ES-I3 (cell line): ENCODE measurements around the gene CPAMD8.

Experiments
- H3K36me3 ChIP-seq: 2 replicates; pipeline ENCODE4 v1.6.1; 2013; ENCODE audit warnings: mild to moderate bottlenecking, low read length, control low read depth, moderate library complexity; ENCODE audit not compliant: insufficient read depth
- H3K4me1 ChIP-seq: 2 replicates; pipeline ENCODE4 v1.6.1; 2013; ENCODE audit warnings: mild to moderate bottlenecking, control low read depth, low read length; ENCODE audit not compliant: insufficient read depth
- H3K9ac ChIP-seq: 2 replicates; pipeline ENCODE4 v1.6.1; 2013; ENCODE audit warnings: low read depth, mild to moderate bottlenecking, low read length, moderate library complexity
- H3K9me3 ChIP-seq: 2 replicates; pipeline ENCODE4 v1.6.1; 2013; ENCODE audit warnings: mild to moderate bottlenecking, low read length, moderate library complexity; ENCODE audit not compliant: control insufficient read depth, insufficient read depth

The CPAMD8 gene

DNA sequence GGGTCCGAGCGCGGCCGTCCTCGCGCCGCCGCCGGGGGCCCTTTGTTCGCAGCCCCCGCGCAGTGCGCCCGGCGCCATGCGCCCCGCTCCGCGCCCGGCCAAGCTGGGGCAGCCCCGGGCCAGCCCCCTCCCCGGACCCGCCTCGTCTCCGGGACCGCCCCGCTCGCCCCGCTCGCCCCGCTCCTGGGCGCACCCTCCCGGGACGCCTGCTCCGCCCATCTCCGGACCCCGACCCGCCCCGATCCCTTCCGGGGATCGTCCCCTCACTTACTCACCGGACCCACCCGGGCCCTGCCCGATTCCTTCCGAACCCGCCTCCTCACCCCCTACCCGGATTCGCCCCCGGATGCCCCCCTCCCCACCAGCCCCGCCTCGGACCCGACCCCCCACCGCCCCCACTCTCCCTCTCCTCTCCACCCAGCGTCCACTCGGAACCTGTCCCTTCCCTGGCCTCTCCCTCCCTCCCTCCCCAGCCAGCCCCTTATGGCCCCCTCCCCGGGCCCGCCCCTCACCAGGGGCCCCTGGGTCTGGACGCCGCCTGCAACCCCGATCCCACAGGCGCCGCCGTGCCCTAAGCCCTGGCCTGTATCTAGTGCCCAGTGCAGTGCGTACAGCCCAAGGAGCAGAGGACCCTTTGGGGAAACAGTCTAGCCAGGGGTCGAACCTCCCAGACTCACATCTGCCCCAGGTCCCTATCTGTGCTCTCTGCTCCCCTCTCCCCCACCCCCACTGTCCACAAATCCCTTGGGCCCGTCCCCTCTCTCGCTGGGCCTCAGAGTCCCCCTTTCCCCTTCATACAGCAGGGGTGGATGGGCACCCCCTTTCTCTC lies at the start of gene CPAMD8:
Gene CPAMD8, minus strand, starts transcription at position 105 of the 829 bp plus-strand sequence. CDS start 168 bp downstream, outside the sequence.
- Histone ChIP-seq H3K9ac (peak within 1 kb of the TSS; percentile 83), H3K9me3 (no peaks in the 10 kb centered on the region), H3K4me1 (peaks cover 3% of the 10 kb centered on the region; the same call in 1 of the 2 replicates), H3K36me3 (no peaks in the 10 kb centered on the region)

DNA sequence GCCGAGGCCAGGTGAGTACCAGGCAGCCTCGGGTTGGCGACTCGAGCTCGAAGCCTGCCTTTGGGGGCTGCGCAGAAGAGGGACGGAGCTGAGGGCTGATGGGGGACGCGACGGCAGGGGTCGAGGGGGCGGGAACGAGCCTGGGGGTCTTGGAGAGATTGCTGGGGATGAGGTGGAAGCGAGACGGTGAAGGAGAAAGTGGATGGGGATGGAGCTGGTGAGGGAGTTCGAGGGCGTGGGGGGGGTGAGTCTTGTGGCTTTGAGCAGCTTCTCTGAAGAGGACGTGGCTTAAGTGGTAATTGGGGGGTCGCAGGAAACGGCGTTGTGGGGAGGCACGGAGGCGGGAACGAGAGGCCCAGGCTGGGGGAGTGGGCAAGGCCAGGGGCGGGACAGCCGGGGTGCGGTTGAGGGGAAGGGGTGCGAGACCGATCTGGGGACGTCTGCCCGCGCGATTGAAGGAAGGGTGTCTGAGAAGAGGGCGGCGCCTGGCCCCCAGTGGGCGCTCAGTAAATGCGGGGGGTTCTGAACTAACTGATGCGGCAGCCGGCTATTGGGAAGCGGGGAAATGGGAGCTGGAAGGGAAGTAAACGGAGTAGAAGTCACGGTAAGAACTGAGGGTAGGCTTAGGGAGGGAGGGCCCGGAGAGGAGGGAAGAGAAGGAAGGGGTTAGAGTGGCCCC lies 49.4 kb upstream of the CPAMD8 start:
- no peaks in the 10 kb centered on the region for H3K9me3 ChIP-seq
- peaks cover 26% of the 10 kb centered on the region for H3K4me1 ChIP-seq
- peak overlapping the region; percentile 76 for H3K9ac ChIP-seq
- H3K36me3 ChIP-seq: peaks cover 3% of the 10 kb centered on the region; the same call in 1 of the 2 replicates

DNA sequence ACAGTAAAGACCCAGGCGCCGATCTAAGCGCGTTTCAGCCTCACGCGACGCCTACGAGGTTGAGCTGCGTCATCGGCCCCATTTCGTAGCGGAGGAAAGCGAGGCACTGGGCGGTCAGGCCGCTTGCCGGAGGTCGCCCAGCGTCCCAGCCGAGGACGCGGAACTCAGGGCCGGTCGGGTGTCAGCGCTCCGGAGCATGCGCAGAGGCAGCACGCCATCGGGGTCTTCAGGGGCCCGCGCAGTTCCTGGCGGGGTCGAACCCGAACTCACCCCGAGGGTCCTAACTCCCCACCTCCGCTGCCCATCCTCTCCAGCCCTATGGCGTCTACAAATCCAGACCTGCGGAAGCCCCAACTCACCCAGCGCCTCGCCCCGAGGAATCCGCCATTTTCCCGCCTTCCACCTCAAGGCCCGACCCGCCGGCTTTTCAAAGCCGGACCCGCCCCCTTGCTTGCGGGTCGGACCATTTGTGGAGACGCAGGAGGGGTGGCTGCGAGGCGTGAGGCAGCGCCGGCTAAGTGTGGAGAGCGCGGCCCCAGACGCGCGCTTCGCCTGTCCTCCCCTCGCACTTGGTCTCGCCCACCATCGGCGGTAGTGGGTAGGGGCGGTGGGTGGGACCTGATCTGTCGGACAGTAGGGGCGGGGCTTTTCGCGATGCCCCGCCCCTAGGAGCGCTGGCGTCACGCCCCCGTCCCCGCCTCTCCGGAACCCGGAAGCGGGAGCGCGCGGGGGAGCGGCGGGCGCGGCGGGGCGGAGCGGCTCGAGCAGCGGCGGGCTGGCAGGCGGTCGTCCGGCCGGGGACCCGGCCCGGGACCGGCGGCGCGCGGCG lies 48.6 kb upstream of the CPAMD8 start, which contains the start of the genes HAUS8 and MYO9B:
Gene HAUS8, minus strand, starts transcription at position 418 of the 829 bp plus-strand sequence. Its CDS starts 30 bp downstream, at position 388.
Gene MYO9B, plus strand, starts transcription at position 743 of the 829 bp plus-strand sequence. CDS start 25,941 bp downstream, outside the sequence.
- Histone ChIP-seq H3K9me3 (no peaks in the 10 kb centered on the region), H3K36me3 (peaks cover 3% of the 10 kb centered on the region; the same call in 1 of the 2 replicates), H3K9ac (peak within 1 kb of the TSS; percentile 76), H3K4me1 (peaks cover 25% of the 10 kb centered on the region)

GRCh38 chr19:17074634-17075034 lies 48.0 kb upstream of the CPAMD8 start:
- Histone ChIP-seq H3K9ac (peak overlapping the region; percentile 71), H3K36me3 (0 out of 2 replicates have a peak, but pooled peaks cover 3% of the 10 kb centered on the region), H3K9me3 (no peaks in the 10 kb centered on the region), H3K4me1 (peaks cover 19% of the 10 kb centered on the region)

DNA sequence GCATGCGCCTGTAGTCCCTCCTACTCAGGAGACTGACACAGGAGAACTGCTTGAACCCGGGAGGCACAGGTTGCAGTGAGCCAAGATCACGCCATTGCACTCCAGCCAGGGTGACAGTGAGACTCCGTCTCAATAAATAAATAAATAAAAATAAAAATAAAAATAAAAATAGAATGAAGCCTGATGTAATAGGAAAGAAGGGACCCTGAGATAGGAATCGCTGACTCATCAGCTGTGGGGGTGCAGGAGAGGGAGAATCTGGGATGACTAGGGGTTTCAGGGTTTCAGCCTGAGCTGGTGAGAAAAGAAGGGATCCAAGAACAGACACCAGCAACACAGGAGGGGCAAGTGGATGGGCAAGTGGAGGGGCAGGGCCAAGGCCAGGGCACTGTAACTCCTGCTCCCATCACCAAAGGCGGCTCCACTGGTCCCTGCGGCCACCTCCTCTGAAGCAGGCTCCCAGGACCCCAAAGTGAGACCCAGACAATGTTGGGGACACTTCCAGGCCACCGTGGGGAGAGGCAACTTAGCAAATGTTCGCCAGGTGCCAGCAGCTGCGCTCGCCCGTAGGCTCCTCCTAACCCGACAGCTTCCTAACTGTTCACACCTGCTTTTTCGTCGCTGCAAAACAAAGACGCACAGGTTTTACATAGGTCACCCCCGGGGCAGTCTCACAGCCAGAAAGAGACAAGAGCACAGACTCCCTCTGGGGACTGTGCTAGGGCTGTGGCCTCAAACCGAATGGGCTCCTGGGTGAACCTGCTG lies 47.4 kb upstream of the CPAMD8 start:
- H3K9me3 ChIP-seq: no peaks in the 10 kb centered on the region
- H3K9ac ChIP-seq: peak overlapping the region; percentile 71; the same call in 1 of the 2 replicates
- H3K4me1 ChIP-seq: peaks cover 16% of the 10 kb centered on the region
- H3K36me3 ChIP-seq: 0 out of 2 replicates have a peak, but pooled peaks cover 3% of the 10 kb centered on the region

- Histone ChIP-seq H3K36me3 (peaks cover 10% of the 10 kb centered on the region; the same call in 1 of the 2 replicates), H3K9me3 (no peaks in the 10 kb centered on the region), H3K9ac (no peak overlapping the region), H3K4me1 (peaks cover 3% of the 10 kb centered on the region; the same call in 1 of the 2 replicates)
These were observed 44.3 kb upstream of the CPAMD8 start for GRCh38 chr19:17070912-17071311.

DNA sequence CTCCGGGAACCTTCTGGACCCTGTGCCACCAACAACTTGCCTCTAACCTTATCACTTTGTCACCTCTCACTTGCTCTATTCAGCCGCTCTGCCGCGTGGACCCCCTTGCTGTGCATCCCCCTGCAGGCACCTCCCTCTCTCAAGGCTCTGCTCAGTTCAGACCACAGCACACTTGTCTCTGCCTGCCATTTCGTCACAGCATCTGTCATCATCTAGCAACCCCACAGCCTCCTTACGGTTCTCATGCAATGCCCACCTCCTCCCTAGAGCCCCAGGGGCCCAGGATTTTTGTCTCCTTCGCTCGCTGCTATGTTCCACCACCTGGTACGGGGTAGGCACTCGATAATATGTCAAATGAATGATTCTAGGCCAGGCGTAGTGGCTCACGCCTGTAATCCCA lies 43.8 kb upstream of the CPAMD8 start:
- no peaks in the 10 kb centered on the region for H3K9me3 ChIP-seq
- H3K9ac ChIP-seq: no peak overlapping the region
- H3K36me3 ChIP-seq: peaks cover 10% of the 10 kb centered on the region; the same call in 1 of the 2 replicates
- peaks cover 3% of the 10 kb centered on the region; the same call in 1 of the 2 replicates for H3K4me1 ChIP-seq

GRCh38 chr19:17069193-17069592 lies 42.6 kb upstream of the CPAMD8 start:
- H3K9ac ChIP-seq: no peak overlapping the region
- H3K9me3 ChIP-seq: no peaks in the 10 kb centered on the region
- H3K36me3 ChIP-seq: peaks cover 10% of the 10 kb centered on the region; the same call in 1 of the 2 replicates
- peaks cover 3% of the 10 kb centered on the region; the same call in 1 of the 2 replicates for H3K4me1 ChIP-seq

- Histone ChIP-seq H3K36me3 (peaks cover 25% of the 10 kb centered on the region), H3K4me1 (peaks cover 3% of the 10 kb centered on the region; the same call in 1 of the 2 replicates), H3K9me3 (peaks cover 6% of the 10 kb centered on the region; the same call in 1 of the 2 replicates), H3K9ac (no peak overlapping the region)
These were observed 36.8 kb upstream of the CPAMD8 start for GRCh38 chr19:17063428-17063827.

- peaks cover 34% of the 10 kb centered on the region for H3K36me3 ChIP-seq
- H3K4me1 ChIP-seq: no peaks in the 10 kb centered on the region
- peaks cover 14% of the 10 kb centered on the region for H3K9me3 ChIP-seq
- H3K9ac ChIP-seq: no peak overlapping the region
These were observed 35.1 kb upstream of the CPAMD8 start for GRCh38 chr19:17061691-17062090.

- Histone ChIP-seq H3K9ac (no peak overlapping the region), H3K36me3 (peaks cover 32% of the 10 kb centered on the region), H3K4me1 (no peaks in the 10 kb centered on the region), H3K9me3 (peaks cover 14% of the 10 kb centered on the region)
These were observed 34.6 kb upstream of the CPAMD8 start for GRCh38 chr19:17061205-17061604.

GRCh38 chr19:17060802-17061201 lies 34.2 kb upstream of the CPAMD8 start:
- peaks cover 30% of the 10 kb centered on the region for H3K36me3 ChIP-seq
- peaks cover 14% of the 10 kb centered on the region for H3K9me3 ChIP-seq

DNA sequence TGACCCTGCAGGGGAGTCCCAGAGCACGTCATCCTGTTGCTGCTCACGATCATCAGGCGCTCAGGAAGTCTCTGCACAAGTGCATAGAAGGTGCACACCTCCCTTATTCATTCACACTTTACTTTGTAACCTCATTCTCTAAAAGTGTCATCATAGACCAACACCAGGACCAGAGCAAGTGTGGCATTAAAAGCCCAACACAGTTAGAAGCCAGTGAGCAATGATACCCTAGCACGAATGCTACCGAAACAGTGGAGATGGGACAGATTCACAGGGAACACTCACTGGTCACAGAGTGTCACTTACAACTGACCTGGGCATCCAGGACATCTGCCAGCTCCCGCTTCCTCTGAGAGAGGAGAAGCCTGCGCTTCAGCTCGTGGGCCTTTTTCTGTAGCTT lies 31.6 kb upstream of the CPAMD8 start:
- Histone ChIP-seq H3K9ac (no peak overlapping the region), H3K4me1 (no peaks in the 10 kb centered on the region), H3K9me3 (peaks cover 14% of the 10 kb centered on the region), H3K36me3 (peaks cover 28% of the 10 kb centered on the region)

More at GRCh38 chr19:17060802-17061201, 34.2 kb upstream of the CPAMD8 start:
- Histone ChIP-seq H3K9ac (no peak overlapping the region), H3K4me1 (no peaks in the 10 kb centered on the region)
